NOMO-1 (cell line): Measurements from ENCODE around the gene ESPNL.
A peak's percentile ranks its signal among the peaks of the same experiment; 100 is the strongest.

Experiments used
- DNase-seq, 2 experiments: peaks; one replicate each; lab custom pipeline; 2025; ENCODE audit not compliant: unreplicated experiment in 2 of 2; lab: John Stamatoyannopoulos, UW

The ESPNL gene

DNA sequence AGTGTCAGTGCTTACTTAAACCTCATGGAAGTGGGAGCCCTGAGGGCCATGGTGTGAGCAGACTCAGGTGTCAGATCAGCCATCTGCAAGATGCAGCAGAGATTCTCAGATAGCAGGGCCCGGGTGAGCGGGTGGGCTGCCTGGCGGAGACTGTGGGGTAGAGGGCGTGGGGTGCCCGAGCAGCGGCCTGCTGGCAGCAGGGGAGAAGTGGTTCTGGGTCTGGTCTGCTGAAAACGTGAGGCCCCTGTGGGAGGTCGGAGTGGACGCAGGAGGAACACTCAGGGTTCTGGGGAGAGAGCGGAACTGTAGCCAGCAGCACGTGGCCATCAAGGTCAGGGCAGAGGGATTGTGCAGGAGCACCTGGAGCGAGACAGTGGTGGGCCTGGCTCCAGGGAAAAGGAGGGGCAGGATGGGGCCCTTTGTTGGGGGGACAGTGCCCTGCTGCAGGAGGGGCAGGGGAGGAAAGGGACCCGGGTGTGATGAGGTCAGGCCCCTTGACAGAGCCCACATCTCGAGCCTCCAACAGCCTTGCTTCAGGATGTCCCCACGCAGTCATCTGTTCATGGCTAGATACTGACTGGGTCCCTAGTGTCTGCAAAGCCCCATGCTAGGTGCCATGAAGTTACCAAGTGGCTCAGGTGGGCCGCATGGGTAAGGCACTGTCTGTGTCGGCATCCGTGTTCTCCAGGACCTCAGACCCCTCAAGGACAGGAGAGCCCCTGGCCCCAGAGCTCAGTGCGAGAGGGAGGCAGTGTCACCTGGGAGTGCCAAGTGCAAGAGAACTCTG is 2.7 kb upstream of the ESPNL start:
- no peak for DNase-seq

DNA sequence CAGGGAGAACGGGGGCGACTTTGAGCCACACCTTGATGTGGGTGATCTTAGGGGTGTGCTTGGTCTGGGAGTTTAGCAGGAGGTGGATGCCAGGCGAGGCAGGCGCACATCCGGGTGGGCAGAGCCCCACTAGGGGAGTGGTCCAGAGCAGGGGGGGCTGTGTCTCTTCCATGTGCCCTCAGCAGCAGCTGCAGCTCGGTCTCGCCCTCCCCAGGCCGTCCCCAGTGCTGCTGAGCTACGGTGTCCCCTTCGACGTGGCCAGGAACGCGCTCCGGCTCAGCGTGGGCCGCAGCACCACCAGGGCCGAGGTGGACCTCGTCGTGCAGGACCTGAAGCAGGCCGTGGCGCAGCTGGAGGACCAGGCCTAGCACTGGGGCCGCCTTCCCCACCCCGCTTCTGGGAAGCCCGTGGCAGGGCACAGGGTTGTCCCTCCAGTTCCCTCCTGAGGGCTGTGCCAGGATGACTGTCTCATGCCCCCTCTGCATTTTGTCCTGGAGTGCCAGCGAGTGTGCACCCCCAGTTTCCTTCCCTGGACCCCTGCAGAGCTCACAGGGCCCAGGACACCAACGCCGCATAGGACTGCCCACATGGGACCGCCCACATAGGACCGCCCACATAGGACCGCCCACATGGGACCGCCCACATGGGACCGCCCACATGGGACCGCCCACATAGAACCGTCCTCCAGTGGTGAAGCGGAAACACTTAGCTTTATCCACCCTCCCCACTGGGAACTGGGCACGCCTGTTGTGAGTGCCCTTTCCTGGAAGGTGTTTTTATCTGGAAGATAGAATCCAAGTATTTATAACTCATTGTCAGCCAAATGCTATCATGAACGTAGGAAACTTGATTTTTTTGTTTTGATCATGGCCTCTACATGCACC is 1.9 kb upstream of the ESPNL start:
- no peak for DNase-seq

DNA sequence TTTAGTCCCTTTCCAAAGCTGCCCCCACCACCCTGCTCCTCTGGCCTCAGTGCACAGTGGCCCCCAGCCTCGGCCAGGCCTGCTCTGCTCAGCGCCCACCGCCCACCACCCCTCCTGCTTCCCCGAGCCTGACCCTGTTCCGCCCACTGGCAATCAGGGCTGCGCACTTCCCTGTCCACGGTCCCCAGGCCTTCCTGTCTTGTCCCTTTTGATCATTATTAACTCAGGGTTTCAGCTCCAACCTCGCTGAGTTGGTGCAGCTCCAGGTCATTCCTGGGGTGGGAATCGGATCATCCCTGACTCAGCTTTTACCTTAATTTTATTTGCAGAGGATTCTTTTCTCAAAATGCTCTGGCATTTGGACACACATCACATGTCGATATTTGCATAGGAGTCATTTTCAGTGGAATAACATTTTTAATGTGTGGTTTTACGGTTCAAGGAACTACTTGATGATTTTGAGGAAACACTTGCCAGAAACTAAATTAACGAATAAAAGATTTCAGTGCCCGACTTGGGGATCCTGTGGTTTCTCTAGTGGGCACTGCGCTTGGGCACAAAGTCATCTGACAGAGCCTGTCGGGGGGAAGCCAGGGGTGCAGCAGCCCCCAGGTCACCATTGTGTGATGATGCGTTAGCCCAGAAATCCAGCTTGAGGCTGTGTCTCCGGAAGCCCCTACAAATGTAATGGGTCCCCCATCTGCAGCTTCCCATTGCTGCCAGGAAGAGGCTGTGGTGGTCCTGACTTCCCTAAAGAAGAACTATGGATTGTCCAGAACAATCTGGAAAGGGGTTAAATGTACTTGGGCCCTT is 1.0 kb upstream of the ESPNL start:
- no peak for DNase-seq

- no peak for DNase-seq
Observed at GRCh38 chr2:238099714-238100048, 459 bp upstream of the ESPNL start.

DNA sequence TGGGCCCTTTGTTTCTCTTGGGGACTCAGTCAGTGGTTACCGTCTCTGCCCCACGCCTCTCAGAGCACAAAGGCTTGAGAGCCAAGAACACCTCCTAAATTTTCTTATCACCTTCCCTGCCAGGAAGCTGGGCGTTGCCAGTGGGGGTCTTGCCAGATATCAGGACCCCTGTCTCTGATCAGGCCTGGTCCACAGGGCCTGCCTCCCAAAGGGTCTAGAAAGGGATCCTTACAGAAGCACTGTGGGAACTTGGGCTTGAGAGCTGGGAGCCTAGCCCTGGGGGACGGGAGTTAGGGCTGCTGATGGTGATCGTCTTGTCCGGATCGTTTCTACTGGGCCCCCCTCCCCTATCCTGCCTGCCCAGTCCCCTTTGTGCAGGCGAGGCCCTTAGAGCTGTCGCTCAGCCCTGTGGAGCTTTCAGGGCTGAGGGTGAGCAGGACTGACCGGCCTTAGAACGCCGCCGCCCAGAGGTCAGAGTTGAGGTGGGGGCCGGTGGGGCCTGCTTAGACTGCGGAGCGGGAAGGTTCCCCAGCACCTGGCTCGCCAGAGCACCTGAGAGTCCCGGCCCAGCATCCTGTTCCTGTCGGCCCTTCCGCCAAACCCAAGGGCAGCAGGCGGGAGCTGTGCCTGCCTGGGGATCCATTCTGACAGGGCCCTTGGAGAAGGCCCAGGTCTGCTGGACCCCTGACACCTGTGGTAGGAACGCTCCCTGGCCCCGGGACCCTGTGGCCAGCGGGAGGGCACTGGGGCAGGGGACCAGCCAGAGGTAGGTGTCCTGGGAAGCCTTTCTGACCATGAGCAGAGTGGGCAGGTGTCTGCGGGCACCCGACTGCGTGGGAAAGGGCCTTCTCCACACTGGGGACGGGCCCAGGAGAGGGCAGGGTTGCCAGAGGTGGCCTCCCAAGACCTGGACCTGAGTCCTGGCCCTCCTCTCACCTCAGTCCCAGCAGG is 956 bp downstream of the ESPNL start:
- DNase-seq: no peak

- DNase-seq: no peak
Observed at GRCh38 chr2:238101891-238102841, 2.0 kb downstream of the ESPNL start.

GRCh38 chr2:238102865-238103264 is 2.7 kb downstream of the ESPNL start:
- no peak for DNase-seq

DNA sequence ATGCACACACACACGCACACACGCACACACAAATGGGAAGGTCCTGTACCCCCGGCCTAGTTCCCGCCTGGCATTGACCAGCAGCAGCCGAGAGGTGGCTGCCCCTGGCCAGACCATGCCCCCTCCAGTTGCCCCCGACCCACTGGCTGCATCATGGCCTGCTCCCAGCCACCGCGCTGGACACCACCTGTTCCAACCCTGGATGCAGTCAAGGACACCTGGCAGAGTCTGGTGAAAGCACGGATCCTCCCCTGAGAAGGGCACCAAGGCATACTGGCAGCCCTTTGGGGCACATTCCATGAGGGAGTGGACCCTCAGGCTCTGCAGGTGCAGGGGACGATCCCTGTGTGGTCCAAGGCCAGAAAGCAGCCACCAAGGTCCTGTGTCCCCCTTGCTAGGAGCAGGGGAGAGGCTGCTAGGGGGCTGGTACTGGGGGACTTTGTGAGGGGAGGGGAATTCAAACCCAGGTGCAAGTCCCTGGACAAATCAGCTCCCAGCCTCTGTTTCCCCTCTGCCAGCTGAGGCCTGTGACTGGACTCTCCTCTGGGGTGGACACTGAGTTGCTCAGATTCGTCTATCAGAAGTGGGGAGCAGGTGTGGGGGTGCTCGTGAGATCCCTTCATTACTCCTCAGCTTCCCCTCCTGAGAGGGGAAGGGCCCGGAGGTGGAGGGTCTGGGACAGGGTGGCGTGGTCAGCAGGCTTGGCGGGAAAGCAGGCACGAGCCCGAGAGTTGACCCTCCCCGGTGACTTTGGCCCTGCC is 3.5 kb downstream of the ESPNL start:
- DNase-seq: no peak

GRCh38 chr2:238104226-238104690 is 4.1 kb downstream of the ESPNL start:
- DNase-seq: no peak

DNA sequence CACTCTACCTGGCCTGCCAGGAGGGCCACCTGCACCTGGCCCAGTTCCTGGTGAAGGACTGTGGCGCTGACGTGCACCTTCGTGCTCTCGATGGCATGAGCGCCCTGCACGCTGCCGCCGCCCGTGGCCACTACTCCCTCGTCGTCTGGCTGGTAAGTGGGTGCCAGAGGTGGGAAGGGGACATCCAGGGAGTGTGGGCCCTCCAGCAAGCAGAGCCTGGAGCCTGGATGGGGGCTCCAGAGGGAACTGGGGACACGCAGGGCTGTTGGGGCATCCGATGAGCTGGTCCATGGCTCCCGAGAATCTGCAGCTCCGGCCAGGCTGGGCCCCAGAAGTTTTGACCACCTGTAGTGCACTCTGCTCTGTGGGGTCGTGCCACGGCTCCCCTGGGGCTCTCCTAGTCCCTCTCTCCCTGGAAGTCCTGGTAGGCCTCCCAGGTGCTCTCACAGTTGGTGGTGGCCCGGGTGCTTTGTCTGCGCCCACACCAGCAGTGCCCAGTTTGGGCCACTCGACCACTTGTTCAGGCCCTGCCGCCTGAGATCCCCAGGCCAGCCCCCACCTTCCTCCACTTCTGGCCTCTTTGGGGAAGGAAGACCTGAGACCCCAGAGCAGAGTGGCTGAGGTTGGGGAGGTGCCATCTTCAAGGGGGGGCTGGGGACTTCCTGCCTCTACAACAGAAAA is 4.7 kb downstream of the ESPNL start:
- no peak for DNase-seq

GRCh38 chr2:238105506-238106338 is 5.6 kb downstream of the ESPNL start:
- no peak for DNase-seq

- DNase-seq: no peak
Observed at GRCh38 chr2:238106339-238106697, 6.2 kb downstream of the ESPNL start.

DNA sequence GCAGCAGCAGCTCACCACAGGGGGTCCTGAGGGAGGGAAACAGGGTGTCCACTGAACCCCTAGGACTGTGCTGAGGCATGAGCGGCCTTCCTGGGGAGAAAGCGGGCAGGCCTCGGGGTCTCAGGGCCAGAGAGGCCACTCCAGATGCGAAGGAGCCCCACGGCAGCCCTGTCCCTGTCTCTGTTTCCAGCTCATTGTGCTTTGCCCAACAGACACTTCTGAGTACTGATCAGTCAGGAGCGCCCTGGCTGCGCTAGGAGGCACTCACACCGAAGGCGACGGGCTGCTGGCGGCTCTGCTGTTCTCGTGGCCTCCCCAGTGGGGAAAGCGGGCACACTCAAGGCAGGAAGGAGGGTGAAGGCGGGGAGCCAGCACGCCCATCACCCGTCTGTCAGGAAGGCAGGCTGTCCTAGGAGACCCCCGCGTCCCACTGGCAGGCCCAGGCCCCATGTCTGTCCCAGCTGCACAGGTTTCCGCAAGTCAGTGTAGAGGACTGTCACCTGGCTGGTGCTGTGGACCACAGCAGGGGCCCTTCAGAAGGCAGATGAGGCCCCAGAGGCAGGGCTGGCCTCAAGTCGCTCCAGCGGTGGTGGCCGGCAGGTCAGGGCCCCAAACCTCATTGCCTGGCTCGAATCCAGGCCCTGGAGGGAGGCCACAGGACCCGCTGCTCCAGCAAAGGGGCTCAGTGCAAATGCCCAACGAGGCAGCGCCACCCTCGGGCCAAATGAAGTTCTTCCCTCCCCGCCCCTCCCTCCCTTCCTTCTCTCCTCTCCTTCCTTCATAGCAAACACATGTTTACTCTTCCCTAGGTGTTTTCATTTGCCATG is 6.8 kb downstream of the ESPNL start:
- peak; percentile 75 to 81 for DNase-seq

DNA sequence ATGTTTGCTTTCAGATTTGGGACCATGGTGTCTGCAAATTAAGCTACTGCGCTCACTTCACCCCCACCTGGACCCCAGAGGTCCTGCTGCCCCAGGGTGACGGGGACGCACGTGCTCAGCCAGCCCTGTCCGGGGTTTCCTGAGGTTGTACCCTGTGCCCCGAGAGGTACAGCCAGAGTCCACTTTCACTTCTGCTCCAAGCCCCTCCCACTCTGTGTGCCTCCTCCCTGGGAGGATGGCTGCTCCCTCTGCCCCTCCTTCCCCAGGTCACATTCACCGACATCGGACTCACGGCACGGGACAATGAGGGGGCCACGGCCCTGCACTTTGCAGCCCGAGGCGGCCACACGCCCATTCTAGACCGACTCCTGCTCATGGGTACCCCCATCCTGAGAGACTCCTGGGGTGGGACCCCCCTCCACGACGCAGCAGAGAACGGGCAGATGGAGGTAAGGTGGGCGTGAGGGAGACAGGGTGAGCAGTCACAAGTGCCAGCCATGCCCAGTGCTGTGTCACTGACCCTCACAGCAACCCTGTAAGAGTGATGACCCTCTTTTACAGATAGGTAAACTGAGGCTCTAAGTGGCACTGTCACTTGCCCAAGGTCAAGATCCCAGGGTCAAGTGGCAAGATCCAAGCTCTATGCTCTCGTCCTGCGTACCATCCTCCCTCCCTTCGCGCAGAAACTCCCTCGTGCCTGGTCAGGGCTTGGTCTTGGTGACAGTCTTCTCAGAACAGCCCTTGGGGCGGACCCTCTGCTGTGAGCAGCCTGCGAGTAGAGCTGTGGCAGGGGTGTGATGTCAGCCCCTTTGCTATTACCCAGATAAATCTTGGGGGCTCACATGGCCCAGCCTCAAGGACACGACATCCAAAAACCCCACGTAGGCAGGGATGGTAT is 7.6 kb downstream of the ESPNL start:
- peak; percentile 81 to 89 for DNase-seq
